Measurements from ENCODE around the gene PDILT. TPM values are rescaled to one million over a fixed set of nuclear protein-coding genes. Genes with fewer than 3 reads are reported as not detected.

Gene PDILT
- total and polyA plus RNA-seq, 9 of the 15 experiments (the other 6 are each of a cell fraction or from before 2014, with no cell fraction given): not detected

- 1% methylated on average over 8 of the region's 8 CpGs for WGBS (ENCODE audit: insufficient coverage, low coverage, missing lambda C conversion rate)
- ChIA-PET POLR2A (no interaction called here), CTCF (ENCODE audit: low intra/inter-chr PET ratio) (no interaction called here)
- no peak for FAIRE-seq
- Histone ChIP-seq H4K20me1 (replicated peaks; ENCODE audit: control insufficient read depth, insufficient read depth, low read length) (peaks cover 4% of the 10 kb centered on the region; the same call in 1 of the 2 replicates), H3K9me1 (ENCODE audit: control insufficient read depth, insufficient read depth, low read length) (no peaks in the 10 kb centered on the region), H3K36me3 (ENCODE audit: control insufficient read depth, insufficient read depth, low read length) (no peaks in the 10 kb centered on the region), H3K27ac (ENCODE audit: extremely low read depth, low read depth, low read length) (no peak overlapping the region), H3K9me3 (replicated peaks; ENCODE audit: control insufficient read depth, insufficient read depth, low read depth, low read length) (no peaks in the 10 kb centered on the region), H3K4me1 (replicated peaks in 1 of 2; ENCODE audit: control insufficient read depth in 2 of 2, insufficient read depth in 2 of 2, low read length in 2 of 2) (no peaks in the 10 kb centered on the region), H3K9ac (ENCODE audit: insufficient read depth in 1 of 2, low read depth in 2 of 2, low read length in 2 of 2) (no peak overlapping the region), H3K4me2 (ENCODE audit: insufficient read depth, low read length) (no peak overlapping the region), H3K4me3 (no peak overlapping the region), H2AFZ (ENCODE audit: low read depth, low read length) (no peak overlapping the region), H3K79me2 (ENCODE audit: control insufficient read depth, insufficient read depth, low read length) (no peaks in the 10 kb centered on the region), H3K27me3 (ENCODE audit: control insufficient read depth in 2 of 2, insufficient read depth in 2 of 2, low read length in 2 of 2) (peaks cover 0 to 36% of the 10 kb centered on the region in 2 experiments; a peak in 3 of 5 replicates)
- in situ Hi-C loops (cut with MboI) (no loop called here), intact Hi-C loops (cut with micrococcal nuclease) (no loop called here)
- no peak for ATAC-seq
- DNase-seq (ENCODE audit: extremely low read depth in 1 of 4, low spot score in 3 of 4): no peak
- BruUV-seq (replicated peaks): no TSS peak
- TF ChIP-seq COPS2 (conservative IDR thresholded peaks at IDR 0.05): no peak
- TF ChIP-seq ZNF140 (CRISPR knock-in tag; IDR thresholded peaks at IDR 0.05): no peak
- no peak for TF ChIP-seq ZNF398 (CRISPR knock-in tag; IDR thresholded peaks at IDR 0.05)
- TF ChIP-seq MLX (CRISPR knock-in tag; conservative IDR thresholded peaks at IDR 0.05): no peak
- TF ChIP-seq TGIF2 (CRISPR knock-in tag; IDR thresholded peaks at IDR 0.05): no peak
- no peak for TF ChIP-seq ZC3H11A (IDR thresholded peaks at IDR 0.05; ENCODE audit: low read depth, low read length)
- TF ChIP-seq HDAC6 (IDR thresholded peaks at IDR 0.05; ENCODE audit: low read depth, low read length): no peak
- TF ChIP-seq ZHX1 (conservative IDR thresholded peaks at IDR 0.05; ENCODE audit: low read length): no peak
- TF ChIP-seq ARID3A (IDR thresholded peaks at IDR 0.05; ENCODE audit: borderline replicate concordance, low read depth, low read length): no peak
- TF ChIP-seq ZBTB11 (CRISPR knock-in tag; IDR thresholded peaks at IDR 0.05): no peak
Observed at GRCh38 chr16:20401475-20402016, 3.0 kb downstream of the PDILT start.
